ENCODE results near the gene BMP8B.

Gene BMP8B

DNA sequence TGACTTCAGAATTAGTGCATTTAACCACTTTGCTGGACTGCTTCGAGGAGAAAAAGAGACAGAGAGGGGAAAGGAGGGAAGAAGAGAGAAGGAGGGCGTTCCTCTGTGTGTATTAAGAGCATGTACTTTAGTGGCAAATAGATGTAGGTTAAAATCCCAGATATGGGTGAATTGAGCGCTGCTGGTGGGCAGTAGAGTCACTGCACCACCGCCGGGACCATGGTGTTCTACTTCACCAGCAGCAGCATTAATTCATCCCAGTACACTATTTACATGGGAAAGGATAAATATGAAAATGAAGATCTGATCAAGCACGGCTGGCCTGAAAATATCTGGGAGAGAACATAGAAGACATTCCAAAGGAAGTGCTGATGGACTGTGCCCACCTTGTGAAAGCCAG lies 70.9 kb downstream of the BMP8B start:
- DNase-seq, result no peak

DNA sequence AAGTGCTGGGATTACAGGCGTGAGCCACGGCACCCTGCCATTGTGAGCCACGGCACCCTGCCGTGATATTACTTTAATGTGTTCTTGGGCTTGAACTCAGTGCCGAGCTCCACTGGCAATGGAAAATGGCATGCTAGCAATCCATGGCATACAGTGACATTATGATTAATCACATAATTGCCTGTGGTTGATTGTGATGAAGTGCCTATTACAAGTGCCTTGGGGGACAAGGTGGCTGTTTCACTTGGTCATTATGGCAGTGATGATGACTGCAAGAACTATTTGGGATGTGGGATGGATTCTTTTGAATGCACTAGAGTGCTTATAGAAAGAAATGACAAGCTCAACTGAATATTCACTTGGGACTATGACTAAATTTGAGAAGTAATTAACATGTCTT lies 75.1 kb downstream of the BMP8B start:
- DNase-seq, result no peak

DNA sequence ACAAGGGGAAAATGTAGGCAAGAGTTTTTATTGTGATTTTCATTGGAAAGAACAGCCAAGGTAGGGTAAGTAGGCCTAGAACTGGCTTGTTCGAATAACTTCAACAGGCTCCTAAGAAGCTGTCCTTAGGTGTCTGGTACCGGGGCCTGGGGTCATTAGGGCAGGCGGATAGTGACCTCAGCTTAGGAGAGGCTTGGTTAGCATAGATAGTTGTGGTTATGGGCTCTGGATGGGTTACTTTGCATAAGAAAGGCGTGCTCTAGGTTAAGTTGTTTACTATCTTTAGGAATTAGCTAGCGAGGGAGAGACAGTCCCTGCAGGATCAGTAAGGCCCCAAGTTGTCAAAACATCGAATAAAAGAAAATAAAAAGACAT lies 76.7 kb downstream of the BMP8B start:
- no peak for DNase-seq

DNA sequence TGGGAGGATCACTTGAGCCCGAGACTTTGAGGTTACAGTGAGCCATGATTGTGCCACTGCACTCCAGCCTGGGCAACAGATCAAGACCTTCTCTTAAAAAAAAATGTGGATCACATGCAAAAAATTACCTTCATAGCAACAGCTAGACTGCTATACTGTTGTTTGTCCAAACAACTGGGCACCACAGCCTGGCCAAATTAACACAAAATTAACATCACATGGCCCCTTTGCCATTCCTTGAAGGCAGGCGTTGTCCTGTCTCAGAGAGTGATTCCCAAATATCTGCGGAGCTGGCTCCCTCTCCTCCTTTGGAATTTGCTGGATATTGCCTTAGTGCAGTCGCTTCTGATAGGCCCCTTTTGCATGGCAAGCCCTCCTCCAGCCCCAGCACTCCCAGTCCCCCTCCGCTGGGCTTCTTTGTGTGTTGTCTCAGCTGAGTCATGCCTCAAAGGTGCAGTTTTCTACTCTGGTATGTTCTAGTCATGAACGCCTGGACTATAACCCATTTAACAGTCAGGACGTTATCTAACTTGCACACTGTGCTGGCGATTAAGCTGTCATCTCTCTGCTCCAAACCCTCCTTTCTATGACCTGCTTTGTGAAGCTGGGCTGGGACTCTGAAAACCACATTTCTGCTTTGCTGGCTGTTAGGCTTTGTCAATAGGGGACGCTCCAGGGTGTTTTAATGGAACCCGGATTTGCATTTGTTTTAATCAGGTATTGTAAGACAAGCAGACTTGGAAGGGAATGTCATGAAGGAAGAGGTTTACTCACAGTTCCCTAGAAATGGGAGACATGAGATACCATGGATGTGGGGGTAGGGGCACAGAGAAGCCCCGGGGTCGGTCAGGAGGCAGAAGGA lies 77.3 kb downstream of the BMP8B start:
- no peak for DNase-seq

DNA sequence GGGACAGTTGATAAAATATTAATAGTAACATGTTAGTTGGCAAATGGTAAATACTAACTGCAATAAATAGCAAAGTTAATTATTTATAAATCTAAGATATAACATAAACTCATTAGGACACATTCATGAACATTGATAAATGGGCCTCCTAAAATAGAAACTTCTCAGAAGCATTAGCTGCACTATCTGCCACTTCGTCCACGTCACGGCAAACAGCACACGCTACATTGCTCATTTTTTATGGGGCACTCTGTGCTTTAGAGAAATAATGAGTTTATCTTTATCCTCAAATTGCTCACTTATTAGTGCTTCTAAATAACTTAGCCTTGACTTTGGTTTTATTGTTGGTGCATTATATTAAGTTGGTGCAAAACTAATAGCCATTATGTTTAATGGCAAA lies 81.2 kb downstream of the BMP8B start:
- no peak for DNase-seq
